HG03196 (cell line): ENCODE results near the gene SMC6.

ENCODE experiments used
- ATAC-seq: cut with Tn5 transposase; IDR thresholded peaks from one replicate; pipeline ENCODE4 v1.9.1; 2021; ENCODE audit not compliant: unreplicated experiment

SMC6 gene

GRCh38 chr2:17763641-17764333 is 10.2 kb upstream of the SMC6 start:
- no peak for ATAC-seq

GRCh38 chr2:17762451-17762850 is 8.8 kb upstream of the SMC6 start:
- no peak for ATAC-seq

GRCh38 chr2:17759805-17760204 is 6.2 kb upstream of the SMC6 start:
- ATAC-seq, result no peak

- no peak for ATAC-seq
These were observed 4.5 kb upstream of the SMC6 start for GRCh38 chr2:17758118-17758517.

- ATAC-seq, result no peak
These were observed 3.7 kb upstream of the SMC6 start for GRCh38 chr2:17757321-17757720.

- no peak for ATAC-seq
These were observed 3.1 kb upstream of the SMC6 start for GRCh38 chr2:17756668-17757067.

DNA sequence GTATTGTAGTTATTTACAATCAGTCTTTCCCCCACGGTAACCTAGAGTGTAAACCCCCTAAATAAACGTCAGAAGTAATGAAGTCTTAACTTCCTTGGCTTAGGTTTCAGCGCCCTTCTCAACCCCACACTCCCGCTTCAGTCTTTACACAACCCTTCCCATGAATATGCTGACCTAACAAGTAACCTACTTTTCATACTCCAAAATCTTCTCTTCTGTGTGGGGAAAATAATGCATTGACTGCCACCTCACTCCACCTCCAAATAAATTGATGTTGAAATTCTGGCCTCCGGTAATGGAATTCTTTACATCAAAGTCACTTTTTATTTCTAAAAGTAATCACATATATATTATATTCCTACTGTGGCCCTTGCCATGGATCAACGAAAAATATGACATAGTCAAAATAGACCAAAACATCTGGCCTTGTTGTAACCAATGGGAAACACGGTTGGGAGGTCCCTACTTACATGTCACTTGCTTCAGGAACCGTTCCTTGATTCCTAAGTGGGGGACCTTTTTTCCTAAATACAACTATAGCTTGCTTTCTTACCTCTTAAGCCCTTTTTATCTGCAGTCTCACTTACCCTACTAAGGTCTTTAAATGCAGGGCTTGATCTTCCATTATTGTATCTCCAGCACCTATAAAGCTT is 1.3 kb upstream of the SMC6 start:
- ATAC-seq, result no peak

DNA sequence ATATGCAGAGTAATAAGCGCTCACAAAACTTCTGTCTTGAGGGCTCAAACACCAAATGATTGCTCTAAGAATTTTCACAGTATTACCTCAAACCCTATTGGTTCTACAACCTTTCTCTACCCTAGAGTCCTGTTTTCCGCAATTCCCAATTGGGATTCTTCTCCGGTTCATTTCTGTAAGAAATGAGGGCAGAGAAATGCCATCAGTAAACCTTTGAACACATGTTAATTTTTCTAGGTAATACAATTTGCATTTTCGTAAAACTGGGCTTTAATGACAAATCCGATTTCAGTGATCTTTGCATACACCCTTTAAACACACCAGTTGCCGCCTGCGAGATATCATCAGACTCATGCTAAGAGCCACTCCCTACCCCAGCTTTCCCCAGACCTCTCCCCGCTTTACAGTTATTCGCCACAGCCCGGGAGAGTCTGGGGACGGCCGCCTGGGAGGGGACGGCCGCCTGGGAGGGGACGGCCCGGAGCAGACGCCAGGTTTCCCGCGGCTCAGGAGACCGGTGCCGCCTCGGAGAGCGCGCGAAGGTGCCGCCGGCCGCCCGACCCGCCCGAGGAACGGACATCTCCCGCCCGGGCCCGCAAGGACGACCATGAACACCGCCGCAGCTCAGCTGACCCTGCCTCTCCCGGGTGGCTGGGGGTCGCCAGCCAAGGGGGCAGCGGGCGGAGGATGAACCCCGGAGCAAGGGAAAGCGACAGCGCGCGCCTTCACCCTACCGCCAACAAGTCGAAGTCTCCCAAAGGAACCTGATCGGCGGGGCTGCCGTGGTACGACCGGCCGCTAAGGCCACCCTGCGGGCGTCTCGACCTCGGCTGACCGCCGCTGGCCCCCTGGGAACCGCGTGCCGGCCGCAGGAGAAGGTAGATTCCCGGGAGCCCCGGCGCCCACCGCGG is 463 bp downstream of the SMC6 start:
- ATAC-seq, result peak; percentile 41

DNA sequence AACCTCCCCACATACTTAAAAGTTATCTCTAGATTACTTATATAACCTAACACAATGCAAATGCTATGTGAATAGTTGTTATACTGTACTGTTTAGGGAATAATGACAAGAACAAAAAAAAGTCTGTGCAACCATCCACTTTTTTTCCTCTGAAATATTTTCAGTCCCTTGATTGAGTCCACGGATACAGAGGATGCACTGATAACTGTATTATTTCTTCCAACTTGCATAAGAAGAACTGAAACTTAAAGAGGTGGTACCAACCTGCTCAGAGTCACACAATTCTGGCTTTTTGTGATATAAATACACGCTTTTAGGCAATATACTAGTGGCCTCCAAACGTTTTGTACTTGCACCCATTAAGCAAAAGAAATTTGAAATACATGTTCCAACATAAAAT is 1.4 kb downstream of the SMC6 start:
- ATAC-seq, result no peak

DNA sequence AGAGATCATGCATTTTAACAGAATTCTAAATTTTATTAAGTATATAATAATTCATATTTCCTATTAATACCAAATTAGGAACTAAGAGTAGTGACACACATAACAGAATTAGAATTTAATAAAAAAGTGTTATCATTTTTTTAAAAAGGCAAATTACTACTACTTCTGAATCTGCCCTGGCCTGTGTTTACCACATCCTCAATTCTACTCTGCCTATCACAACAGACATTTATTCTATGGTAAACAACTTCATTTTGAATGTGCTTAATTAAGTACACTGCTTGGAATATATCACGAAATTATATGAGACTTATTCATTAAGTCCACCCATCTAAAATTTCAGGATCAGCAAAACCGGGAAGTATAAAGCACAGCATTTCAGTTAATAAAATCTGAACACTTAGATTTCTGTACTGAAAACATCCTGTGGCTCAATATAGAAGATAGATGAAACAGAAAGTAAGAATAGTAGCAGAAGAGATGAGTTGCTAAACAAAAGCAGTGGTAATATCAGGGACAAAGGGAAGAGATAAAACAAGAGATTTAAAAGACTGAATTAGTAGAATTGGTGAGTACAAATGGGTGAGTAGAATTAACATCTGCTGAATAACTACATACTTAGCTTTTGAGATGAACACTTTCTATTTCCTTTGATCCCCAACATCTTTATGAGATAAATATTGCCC is 3.7 kb downstream of the SMC6 start:
- no peak for ATAC-seq

DNA sequence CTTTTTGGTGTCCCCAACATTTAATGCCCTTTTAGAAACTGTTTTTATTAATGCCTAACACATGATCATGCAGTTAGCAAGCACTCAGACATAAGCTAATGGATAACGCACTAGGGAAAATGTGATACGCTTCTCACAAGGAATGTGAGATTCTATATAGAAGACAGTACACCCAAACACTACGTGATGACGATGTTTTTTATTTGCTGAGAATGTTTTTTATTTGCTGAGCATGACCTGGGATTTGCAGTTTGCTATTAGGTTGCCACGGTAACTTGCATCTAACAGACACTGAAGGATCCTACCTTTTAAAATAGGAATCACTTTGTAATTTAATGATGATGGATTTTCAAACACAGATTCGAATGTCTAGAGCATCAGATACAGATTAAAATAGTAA is 4.9 kb downstream of the SMC6 start:
- no peak for ATAC-seq

GRCh38 chr2:17747684-17748452 is 5.7 kb downstream of the SMC6 start:
- ATAC-seq, result no peak

DNA sequence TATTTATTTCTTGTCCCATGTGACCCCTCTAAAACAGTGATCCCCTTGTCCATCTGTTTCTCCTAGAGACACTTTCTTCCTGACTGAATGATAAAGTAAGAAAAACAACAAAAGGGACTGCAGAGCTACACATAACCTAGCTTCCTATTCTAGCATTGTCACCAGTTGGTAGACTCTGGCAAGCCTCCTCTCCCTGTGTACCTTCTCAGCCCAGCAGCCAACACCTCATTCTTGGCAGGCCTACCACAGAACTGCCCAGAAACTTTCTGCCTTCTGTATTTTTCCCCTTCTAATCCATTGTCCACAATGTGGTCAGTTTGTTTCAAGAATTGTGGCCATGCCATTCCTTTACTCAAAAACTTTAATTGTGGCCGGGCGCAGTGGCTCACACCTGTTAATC is 13.4 kb downstream of the SMC6 start:
- no peak for ATAC-seq

DNA sequence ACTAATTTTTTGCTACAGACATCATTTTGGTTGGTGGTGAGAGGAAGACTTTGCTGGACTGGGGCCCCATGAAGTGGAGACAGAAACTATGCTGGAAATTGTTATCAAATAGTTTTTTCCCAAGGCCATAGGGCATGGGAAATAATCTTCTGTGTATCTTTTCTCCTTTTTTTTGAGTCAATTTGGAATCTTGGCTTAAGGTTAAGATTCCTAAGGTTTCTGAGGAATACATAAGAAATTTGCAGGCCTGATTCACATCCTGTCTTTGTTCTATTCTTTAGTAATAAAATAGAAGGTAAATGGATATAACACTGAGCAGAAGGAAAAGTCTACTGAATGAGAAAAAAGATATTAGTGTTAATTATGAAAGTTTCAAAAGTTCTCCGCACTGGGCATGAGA is 16.6 kb downstream of the SMC6 start:
- no peak for ATAC-seq

DNA sequence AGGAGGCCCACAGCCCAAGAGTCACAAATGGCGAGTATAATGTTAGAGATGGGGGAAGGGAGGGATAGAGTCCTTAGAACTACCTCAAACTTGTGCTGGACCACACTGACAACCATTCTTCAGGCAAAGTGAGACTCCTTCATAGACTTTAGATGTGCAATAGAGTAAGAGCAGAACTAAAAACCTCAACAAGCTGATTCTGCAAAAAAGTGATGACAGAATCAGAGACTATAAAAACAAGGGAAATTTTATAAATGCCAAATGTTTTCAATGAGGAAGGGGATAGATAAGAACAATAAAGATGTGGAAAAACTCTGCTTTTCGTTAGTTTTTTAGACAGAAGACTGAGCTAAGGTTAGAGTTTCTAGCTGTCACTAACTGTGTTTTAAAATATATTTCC is 17.7 kb downstream of the SMC6 start:
- no peak for ATAC-seq

DNA sequence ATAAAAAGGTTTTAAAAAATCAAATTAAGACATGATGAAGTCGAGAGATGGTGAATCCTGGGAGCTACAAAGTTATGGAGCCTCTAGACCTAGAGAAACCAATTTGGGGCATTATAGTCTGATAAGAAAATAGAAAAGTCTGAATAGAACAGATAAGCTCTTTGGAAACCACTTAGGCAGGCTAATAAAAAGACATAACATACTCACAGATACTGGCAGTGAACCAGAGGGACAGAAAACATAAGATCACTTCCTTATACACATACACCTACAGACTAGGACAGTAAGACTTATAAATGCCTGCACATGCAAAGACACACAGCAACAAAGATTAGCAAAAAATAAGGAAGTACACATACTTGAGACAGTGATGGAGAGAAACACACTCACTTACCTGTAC is 20.0 kb downstream of the SMC6 start:
- no peak for ATAC-seq

GRCh38 chr2:17729880-17730279 is 23.7 kb downstream of the SMC6 start:
- ATAC-seq, result no peak

GRCh38 chr2:17728210-17728609 is 25.4 kb downstream of the SMC6 start:
- no peak for ATAC-seq

GRCh38 chr2:17719562-17720371 is 33.8 kb downstream of the SMC6 start:
- peak; percentile 76 for ATAC-seq

GRCh38 chr2:17718689-17719088 is 34.9 kb downstream of the SMC6 start:
- no peak for ATAC-seq
